GM18508 (cell line): ENCODE data around the gene ASB6.

Experiments used
- ATAC-seq: cut with Tn5 transposase; IDR thresholded peaks from one replicate; pipeline ENCODE4 v1.9.1; 2021; ENCODE audit warnings: moderate number of reproducible peaks; ENCODE audit not compliant: insufficient read depth, unreplicated experiment

ASB6 gene

GRCh38 chr9:129610473-129611306 is 31.3 kb downstream of the ASB6 start:
- ATAC-seq: no peak

- no peak for ATAC-seq
Measured at GRCh38 chr9:129610213-129610472, 31.8 kb downstream of the ASB6 start.

- ATAC-seq: no peak
Measured at GRCh38 chr9:129609486-129610212, 32.3 kb downstream of the ASB6 start.

- no peak for ATAC-seq
Measured at GRCh38 chr9:129608561-129609481, 33.1 kb downstream of the ASB6 start.

GRCh38 chr9:129607027-129607387 is 34.9 kb downstream of the ASB6 start:
- ATAC-seq: no peak

- no peak for ATAC-seq
Measured at GRCh38 chr9:129606161-129607026, 35.6 kb downstream of the ASB6 start.

- ATAC-seq: no peak
Measured at GRCh38 chr9:129604766-129605163, 37.2 kb downstream of the ASB6 start.

GRCh38 chr9:129604056-129604765 is 37.7 kb downstream of the ASB6 start:
- ATAC-seq: no peak

GRCh38 chr9:129602598-129603415 is 39.1 kb downstream of the ASB6 start:
- no peak for ATAC-seq

- no peak for ATAC-seq
Measured at GRCh38 chr9:129601082-129601674, 40.8 kb downstream of the ASB6 start.

GRCh38 chr9:129598089-129598596 is 43.8 kb downstream of the ASB6 start:
- ATAC-seq: no peak

GRCh38 chr9:129597355-129598088 is 44.4 kb downstream of the ASB6 start:
- no peak for ATAC-seq

GRCh38 chr9:129596541-129597331 is 45.2 kb downstream of the ASB6 start:
- ATAC-seq: no peak

- no peak for ATAC-seq
Measured at GRCh38 chr9:129595903-129596540, 45.9 kb downstream of the ASB6 start.

GRCh38 chr9:129595311-129595741 is 46.6 kb downstream of the ASB6 start:
- no peak for ATAC-seq

- ATAC-seq: no peak
Measured at GRCh38 chr9:129594632-129595031, 47.3 kb downstream of the ASB6 start.
